Embryonic facial prominence (tissue), 1 donor: ENCODE measurements around the gene DSE.

Experiments
- DNase-seq: peaks from one replicate; pipeline ENCODE4 v3.0.0-alpha.2; 2016; ENCODE audit errors: extremely low spot score

The DSE gene

DNA sequence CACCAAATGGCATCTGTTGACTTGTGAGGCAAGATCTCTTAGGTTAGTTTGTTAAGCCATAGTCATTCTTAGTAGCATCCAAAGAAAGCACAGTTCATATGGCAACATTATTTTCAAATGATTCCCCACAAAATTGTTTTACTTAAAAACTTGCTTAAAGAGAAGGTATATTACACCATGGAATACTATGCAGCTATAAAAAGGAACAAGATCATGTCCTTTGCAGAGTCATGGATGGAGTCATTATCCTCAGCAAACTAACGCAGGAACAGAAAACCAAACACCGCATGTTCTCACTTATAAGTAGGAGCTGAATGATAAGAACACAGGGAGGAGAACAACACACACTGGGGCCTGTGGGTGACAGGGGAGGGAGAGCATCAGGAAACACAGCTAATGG lies 10.9 kb upstream of the DSE start:
- no peak for DNase-seq

DNA sequence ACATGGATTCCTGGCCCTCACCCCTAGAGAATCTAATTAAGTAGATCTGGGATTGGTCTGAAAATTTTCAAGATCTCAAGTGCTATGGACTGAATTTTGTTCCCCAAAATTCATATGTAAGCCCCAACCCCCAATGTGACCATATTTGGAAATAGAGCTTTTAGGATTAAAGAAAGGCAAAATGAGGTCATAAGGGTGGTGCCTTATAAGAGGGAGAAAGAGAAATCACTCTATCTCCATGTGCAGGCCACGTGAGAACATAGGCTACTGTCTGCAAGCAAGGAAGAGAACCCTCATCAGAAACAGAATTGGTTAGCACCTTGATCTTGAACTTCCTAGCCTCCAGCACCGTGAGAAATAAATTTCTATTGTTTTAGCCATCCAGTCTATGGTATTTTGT lies 8.5 kb upstream of the DSE start:
- DNase-seq = no peak

DNA sequence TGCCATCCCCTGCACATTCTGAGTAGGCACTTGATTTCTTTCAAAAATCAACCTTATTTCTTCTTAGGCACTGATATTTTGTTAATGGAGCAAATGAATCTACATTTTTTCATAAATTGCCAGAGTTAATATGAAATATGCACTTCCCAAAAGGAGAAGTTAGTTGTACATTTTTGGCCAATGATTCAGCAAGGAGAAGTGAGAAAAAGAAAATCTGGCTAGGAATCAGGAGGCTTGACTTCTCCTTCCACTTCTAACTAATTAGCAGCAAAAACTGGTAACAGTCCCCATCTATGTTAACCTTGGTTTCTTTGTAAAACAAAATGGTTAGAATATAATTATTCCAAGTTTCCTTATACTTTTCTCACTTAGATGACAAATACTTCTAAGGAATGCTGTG lies 7.0 kb upstream of the DSE start:
- DNase-seq = no peak

DNA sequence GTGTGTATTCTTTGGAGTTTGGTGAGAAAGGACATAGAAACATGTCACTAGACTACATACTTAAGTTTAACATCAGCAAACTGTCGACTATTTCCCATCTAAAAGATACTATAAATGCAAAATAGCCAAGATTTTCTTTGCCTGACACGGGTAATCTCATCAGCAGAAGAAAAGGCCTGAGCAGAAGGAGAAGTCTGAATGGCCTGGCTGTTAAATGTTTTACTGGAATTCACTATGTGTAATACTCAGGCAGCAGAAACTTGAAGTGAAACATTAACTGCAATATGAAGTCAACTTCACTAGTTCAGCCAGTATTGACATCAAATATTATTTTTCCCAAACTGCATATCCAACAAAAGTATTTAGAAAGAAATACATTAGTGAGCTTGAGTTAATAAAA lies 6.4 kb upstream of the DSE start:
- DNase-seq = no peak

- DNase-seq = no peak
Observed at GRCh38 chr6:116365743-116366142, 5.0 kb upstream of the DSE start.

DNA sequence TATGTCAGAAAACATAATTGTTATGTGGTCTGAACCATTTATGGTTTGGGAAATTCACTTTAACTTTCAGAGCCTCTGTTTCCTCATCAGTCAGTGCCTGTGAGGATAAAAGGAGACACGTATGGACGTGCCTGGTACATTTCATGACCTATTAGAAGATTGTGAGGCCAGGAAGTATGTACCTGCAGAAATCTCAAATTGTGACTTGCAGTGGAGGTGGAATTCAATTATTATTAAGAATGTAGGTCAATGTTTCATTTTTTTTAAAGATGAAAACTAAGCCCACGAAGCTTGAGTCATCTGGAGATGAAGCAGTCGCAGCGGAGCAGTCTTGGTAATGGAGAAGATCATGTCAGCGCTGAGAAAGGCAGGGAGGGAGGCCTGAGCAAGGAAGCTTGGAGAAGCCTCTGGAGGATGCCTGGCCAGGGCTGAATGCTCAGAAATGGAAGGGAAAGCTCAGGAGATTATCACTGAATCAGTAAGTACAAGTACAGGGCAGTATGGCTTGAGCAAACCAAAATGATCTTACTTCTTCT lies 3.9 kb upstream of the DSE start:
- no peak for DNase-seq

DNA sequence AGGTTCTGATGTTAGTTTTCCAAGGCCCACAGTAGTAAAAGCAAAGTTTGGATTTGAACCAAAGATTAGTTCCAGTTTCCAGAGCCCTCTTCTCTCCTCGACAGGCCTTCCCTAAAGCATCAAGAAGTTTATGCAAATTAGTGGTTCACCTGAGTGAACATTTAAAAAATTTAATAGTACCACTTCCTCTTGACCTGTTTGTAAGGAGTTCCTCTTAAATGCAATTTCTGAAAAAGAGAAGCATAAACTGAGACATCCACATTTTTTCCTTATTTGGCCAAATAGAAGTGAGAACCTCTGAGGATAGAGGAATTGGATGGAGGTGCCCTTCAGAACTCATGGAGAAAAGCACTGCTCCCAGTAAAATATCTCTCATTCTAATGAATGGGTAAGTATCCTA lies 1.2 kb upstream of the DSE start:
- DNase-seq = no peak

- peak; percentile 59 for DNase-seq
Observed at GRCh38 chr6:116369964-116370759, 585 bp upstream of the DSE start.

DNA sequence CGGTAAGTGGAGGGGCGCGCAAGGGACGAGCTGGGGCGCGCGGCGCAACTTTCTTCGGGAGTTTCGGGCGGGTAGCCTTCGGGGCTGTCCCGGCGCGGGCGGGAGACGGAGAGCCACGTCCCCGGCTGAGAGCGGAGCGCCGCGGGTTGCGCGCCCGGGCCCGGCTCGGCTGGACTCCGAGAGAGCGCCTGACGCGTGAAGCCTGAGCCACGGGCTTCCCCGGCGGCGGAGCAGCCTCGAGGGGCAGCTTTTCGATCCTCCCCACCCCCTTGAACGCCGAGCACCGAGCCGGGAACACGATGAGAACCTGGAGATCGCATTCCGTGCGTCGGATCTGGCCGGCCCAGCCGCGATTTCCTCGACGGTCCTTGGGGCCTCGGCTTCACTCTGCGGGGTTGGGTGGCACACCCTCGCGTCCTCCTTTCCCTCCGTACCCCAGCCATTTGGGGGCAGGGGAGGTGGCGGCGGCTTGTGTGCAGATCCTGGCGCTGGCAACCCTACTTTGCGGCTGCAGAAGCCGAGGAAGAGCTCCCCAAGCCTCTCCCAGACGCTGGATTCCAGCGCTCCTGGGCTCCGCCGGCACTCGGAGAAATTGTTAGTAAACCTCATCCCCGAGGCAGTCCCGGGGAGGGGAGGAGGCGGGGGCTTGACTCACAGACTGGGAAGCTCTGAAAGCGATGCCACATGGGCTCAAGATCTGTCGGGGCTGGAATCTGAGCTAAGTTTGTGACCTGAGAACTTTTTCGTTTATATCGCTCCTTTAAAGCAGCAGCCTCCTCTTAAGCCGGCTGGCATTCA lies 572 bp downstream of the DSE start:
- peak; percentile 81 for DNase-seq

GRCh38 chr6:116371918-116372209 lies 1.1 kb downstream of the DSE start:
- no peak for DNase-seq

DNA sequence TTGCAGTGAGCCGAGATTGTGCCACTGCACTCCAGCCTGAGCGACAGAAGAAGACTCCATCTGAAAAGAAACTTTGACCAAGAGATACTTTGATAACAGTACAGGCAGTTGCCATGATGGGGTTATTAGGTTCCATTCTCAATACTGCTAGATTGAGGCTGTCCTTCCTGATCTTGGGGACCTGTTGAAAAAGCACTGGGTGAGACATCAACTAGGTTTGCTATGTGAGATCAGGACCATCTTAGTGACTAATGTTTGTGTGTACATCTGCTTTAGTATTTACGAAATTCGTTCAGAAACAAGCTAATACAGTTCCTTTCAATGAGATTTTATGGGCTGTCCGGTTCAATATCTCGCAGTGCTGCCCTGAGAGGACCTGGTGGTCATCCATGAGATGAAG lies 2.6 kb downstream of the DSE start:
- DNase-seq = no peak

DNA sequence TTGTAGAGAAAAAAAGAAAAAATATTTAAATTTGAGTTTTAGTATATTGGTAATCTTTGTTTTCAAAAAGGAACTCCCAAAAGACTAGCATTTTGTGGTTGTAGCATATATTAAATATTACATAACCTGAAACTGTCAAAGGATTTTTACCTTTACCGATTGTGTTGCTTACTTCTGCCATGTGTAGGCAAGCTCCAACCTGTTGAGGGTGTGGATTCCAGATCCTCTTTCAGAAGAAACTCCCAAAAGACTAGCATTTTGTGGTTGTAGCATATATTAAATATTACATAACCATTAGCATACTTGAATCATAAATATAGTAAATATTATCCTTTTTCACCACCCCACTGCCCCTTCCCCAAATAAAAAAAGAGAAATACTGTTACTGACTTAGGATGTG lies 3.2 kb downstream of the DSE start:
- DNase-seq = no peak

- no peak for DNase-seq
Observed at GRCh38 chr6:116374586-116374985, 3.8 kb downstream of the DSE start.

DNA sequence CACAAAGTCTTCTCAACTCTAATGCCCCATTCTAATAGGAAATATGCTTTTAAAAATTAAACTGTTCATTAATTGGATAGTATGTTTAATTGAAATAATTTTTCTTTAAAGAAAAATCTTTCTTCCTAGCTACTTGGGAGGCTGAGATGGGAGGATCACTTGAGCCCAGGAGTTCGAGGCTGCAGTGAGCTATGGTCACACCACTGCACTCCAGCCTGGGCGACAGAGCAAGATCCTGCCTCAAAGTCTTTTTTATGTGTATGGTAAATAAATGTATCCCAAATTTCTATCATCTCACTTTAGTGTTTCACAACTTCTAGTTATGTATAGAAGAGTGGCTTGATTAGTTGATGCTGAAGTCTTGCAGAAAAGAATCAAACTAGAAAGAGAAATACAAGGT lies 4.5 kb downstream of the DSE start:
- no peak for DNase-seq

DNA sequence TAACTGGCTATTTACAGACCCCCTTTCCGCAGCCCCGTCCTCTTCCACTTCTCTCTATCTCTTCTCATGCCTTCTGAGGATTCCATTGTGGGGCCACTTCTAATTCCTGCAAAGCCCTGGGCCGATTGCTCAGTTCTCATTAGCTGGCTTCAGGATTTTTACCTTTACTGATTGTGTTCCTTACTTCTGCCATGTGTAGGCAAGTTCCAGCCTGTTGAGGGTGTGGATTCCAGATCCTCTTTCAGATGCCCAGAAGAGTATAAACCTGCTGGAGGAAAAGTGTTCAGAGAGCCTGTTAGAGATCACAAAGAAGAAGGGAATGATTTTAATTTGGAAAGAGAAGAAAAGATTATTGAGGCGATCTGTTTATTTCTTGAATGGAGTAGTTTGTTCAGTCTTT lies 5.4 kb downstream of the DSE start:
- DNase-seq = no peak

GRCh38 chr6:116379764-116380163 lies 9.0 kb downstream of the DSE start:
- DNase-seq = no peak

DNA sequence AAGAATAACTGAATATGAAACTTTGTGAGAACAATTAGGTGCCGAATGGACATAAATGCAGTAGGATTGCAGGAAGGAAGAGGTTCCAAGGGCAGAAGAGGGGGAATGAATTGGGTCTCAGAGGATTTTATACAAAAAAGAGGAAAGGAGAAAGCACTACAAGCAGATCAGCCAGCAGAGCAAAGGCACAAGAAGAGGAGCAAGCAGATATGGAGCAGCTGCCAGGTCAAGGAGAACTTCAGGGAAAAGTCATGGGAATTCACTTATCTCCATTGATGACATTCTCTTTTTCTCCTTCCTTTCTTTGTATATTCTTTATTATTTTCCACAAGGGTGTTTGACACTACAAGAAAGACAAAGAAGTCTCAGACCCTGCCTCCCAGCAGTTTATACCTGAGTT lies 9.6 kb downstream of the DSE start:
- DNase-seq = no peak

- DNase-seq = no peak
Observed at GRCh38 chr6:116381000-116381399, 10.3 kb downstream of the DSE start.

GRCh38 chr6:116382587-116382986 lies 11.8 kb downstream of the DSE start:
- DNase-seq = no peak

DNA sequence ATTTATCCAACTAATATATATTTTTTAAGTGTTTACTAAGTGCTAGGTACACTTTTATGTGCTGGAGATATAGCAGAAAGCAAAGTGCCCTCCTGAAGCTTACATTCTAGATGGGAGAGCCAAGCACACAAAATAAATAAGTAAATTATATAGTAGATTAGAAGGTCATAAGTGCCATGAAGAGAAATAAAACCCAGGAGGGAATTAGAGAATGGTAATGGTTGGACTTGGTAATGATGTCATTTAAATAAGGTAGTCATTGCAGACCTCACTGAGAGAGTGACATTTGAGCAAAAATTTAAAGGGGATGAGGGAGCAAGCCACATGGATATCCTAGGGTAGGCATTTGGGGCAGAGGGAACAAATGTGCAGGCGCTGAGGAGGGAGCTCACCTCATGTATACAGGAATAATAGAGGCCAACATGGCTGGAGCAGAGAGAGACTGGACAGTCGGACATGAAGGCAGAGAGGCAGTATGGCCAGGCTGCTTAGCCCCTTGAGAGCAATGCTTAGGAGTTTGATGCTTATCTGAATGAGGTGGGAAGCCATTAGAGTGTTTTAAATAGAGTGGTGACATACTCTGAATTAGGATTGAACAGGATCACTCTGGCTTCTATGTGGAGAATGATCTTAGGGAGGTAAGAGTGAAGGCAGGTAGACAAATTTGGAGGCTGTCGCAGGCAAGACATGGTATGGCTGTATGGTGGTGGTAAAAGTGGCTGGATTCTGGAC lies 14.1 kb downstream of the DSE start:
- DNase-seq = no peak

DNA sequence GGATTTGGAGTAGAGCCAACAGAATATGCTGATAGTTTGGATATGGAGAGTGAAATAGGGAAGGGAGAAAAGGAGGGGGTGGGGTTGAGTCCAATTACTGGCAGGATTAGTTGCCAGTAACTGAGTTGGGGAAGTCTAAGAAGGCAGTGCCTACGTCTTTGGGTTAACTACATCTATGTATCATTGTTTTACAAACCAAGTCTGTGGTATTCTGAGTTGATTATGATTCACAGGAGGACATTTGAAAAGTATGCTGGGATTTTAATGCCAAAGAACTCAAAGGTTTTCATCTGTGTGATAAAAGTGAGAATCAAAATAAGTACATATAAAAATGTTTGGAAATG lies 14.7 kb downstream of the DSE start:
- DNase-seq = no peak

- no peak for DNase-seq
Observed at GRCh38 chr6:116385921-116386320, 15.2 kb downstream of the DSE start.
